HT1080 (cell line): ENCODE data around the gene IRAK2. TPM values are rescaled to one million over a fixed set of nuclear protein-coding genes. Genes with fewer than 3 reads are reported as not detected.

ENCODE experiments used
- DNase-seq: peaks from one replicate; pipeline ENCODE4 v3.0.0-alpha.2; 2015; ENCODE audit warnings: low read depth
- total RNA-seq: library from RNA; depleted of rRNA; stranded (reverse); fragments of >200 nt; shearing (Covaris generic); gene quantifications from 2 replicates; pipeline ENCODE4 v1.2.3, GENCODE V29; 2014

Gene IRAK2
- total RNA-seq, 1 experiment from 2014 or later: 9.1 TPM

- DNase-seq: peak; percentile 58
Observed at GRCh38 chr3:10223676-10224639, 59.2 kb downstream of the IRAK2 start.

GRCh38 chr3:10224794-10225665, 60.3 kb downstream of the IRAK2 start:
- peak; percentile 83 for DNase-seq

- DNase-seq: no peak
Observed at GRCh38 chr3:10226293-10226692, 61.6 kb downstream of the IRAK2 start.

- peak; percentile 82 for DNase-seq
Observed at GRCh38 chr3:10228248-10228950, 63.7 kb downstream of the IRAK2 start.

GRCh38 chr3:10229576-10229975, 64.9 kb downstream of the IRAK2 start:
- DNase-seq: no peak

GRCh38 chr3:10232137-10232536, 67.4 kb downstream of the IRAK2 start:
- no peak for DNase-seq

- DNase-seq: no peak
Observed at GRCh38 chr3:10233988-10234387, 69.3 kb downstream of the IRAK2 start.

- no peak for DNase-seq
Observed at GRCh38 chr3:10234526-10235230, 70.0 kb downstream of the IRAK2 start.

- DNase-seq: no peak
Observed at GRCh38 chr3:10235551-10235950, 70.8 kb downstream of the IRAK2 start.

GRCh38 chr3:10238345-10239183, 73.8 kb downstream of the IRAK2 start:
- no peak for DNase-seq

- no peak for DNase-seq
Observed at GRCh38 chr3:10240799-10241198, 76.1 kb downstream of the IRAK2 start.

- DNase-seq: peak; percentile 59
Observed at GRCh38 chr3:10242182-10243065, 77.7 kb downstream of the IRAK2 start.

GRCh38 chr3:10244009-10244408, 79.3 kb downstream of the IRAK2 start:
- no peak for DNase-seq

GRCh38 chr3:10245081-10245712, 80.5 kb downstream of the IRAK2 start:
- no peak for DNase-seq

- no peak for DNase-seq
Observed at GRCh38 chr3:10247679-10248183, 83.0 kb downstream of the IRAK2 start.

GRCh38 chr3:10248184-10248983, 83.7 kb downstream of the IRAK2 start, which contains the start of gene TATDN2:
Gene TATDN2 (plus strand): TSS chr3:10248459. CDS start chr3:10249201, 742 bp downstream.
- peak; percentile 94 for DNase-seq
